Liver (tissue), 9 donors: ENCODE results near the gene DAAM1. TPM values are rescaled to one million over a fixed set of nuclear protein-coding genes. Genes with fewer than 3 reads are reported as not detected.

Source experiments
- DNase-seq: peaks from one replicate; pipeline ENCODE4 v3.0.0-alpha.2; 2017; ENCODE audit warnings: low spot score
- H3K27ac ChIP-seq, 2 donors: one replicate each; pipeline ENCODE4 v1.7.0; 2013; ENCODE audit warnings: inconsistent platforms in 2 of 2, low read length in 2 of 2, control low read depth in 1 of 2, low read depth in 1 of 2, mild to moderate bottlenecking in 1 of 2
- H3K27me3 ChIP-seq, 4 donors: one replicate each; pipeline versions ENCODE4 v1.6.1 to v1.7.0; 2013; ENCODE audit warnings: low read length in 3 of 4, inconsistent platforms in 1 of 4, mild to moderate bottlenecking in 1 of 4, moderate library complexity in 1 of 4; ENCODE audit not compliant: control insufficient read depth in 4 of 4, insufficient read depth in 4 of 4
- H3K36me3 ChIP-seq, 4 donors: one replicate each; pipeline versions ENCODE4 v1.6.1 to v1.7.0; 2013; ENCODE audit warnings: low read length in 3 of 4, mild to moderate bottlenecking in 3 of 4, low read depth in 1 of 4, moderate library complexity in 1 of 4; ENCODE audit not compliant: control insufficient read depth in 4 of 4, insufficient read depth in 3 of 4
- H3K4me1 ChIP-seq, 4 donors: one replicate each; pipeline versions ENCODE4 v1.6.1 to v1.7.0; 2013; ENCODE audit warnings: low read length in 3 of 4, mild to moderate bottlenecking in 3 of 4, moderate library complexity in 1 of 4; ENCODE audit not compliant: control insufficient read depth in 4 of 4, insufficient read depth in 4 of 4
- H3K4me3 ChIP-seq, 3 donors: one replicate each; pipeline versions ENCODE4 v1.6.1 to v1.7.0; 2013; ENCODE audit warnings: low read length in 3 of 3, control low read depth in 1 of 3, low read depth in 1 of 3, mild to moderate bottlenecking in 1 of 3
- H3K9ac ChIP-seq, 2 donors: one replicate each; pipeline ENCODE4 v1.7.0; 2013; ENCODE audit warnings: low read length in 2 of 2, mild to moderate bottlenecking in 2 of 2, moderate library complexity in 2 of 2, control low read depth in 1 of 2, low read depth in 1 of 2
- H3K9me3 ChIP-seq, 4 donors: one replicate each; pipeline versions ENCODE4 v1.6.1 to v1.7.0; 2013; ENCODE audit warnings: low read length in 3 of 4; ENCODE audit not compliant: control insufficient read depth in 4 of 4
- ATF3 ChIP-seq: IDR thresholded peaks from 2 replicates; pipeline ENCODE4 v1.6.1; 2016; ENCODE audit warnings: antibody characterized with exemption
- CTCF ChIP-seq: fragments of 150-350 bp; IDR thresholded peaks from 2 replicates; pipeline ENCODE4 v1.5.1; 2017; ENCODE audit warnings: improper control_type of control experiment, low read depth, low read length; ENCODE audit not compliant: missing input control
- EGR1 ChIP-seq, 2 donors: IDR thresholded peaks; 2 replicates each; pipeline ENCODE4 v1.6.1; 2016 to 2018; ENCODE audit warnings: antibody characterized with exemption in 2 of 2, low read depth in 2 of 2
- FOXA1 ChIP-seq: IDR thresholded peaks from 2 replicates; pipeline ENCODE4 v1.6.1; 2016; ENCODE audit warnings: antibody characterized with exemption
- FOXA2 ChIP-seq: IDR thresholded peaks from 2 replicates; pipeline ENCODE4 v1.6.1; 2016; ENCODE audit warnings: antibody characterized with exemption
- GABPA ChIP-seq, 2 donors: IDR thresholded peaks in 1 of 2; conservative IDR thresholded peaks in 1 of 2; 2 replicates each; pipeline ENCODE4 v1.6.1; 2016; ENCODE audit warnings: antibody characterized with exemption in 2 of 2, mild to moderate bottlenecking in 1 of 2, moderate library complexity in 1 of 2
- HNF4A ChIP-seq, 2 donors: conservative IDR thresholded peaks; 2 replicates each; pipeline ENCODE4 v1.6.1; 2016; ENCODE audit warnings: antibody characterized with exemption in 2 of 2, mild to moderate bottlenecking in 2 of 2
- HNF4G ChIP-seq: IDR thresholded peaks from 2 replicates; pipeline ENCODE4 v1.6.1; 2016; ENCODE audit warnings: antibody characterized with exemption
- JUND ChIP-seq, 2 donors: IDR thresholded peaks; 2 replicates each; pipeline ENCODE4 v1.6.1; 2016; ENCODE audit warnings: antibody characterized with exemption in 2 of 2
- NR2F2 ChIP-seq: IDR thresholded peaks from 2 replicates; pipeline ENCODE4 v1.6.1; 2016; ENCODE audit warnings: antibody characterized with exemption
- RAD21 ChIP-seq, 2 donors: IDR thresholded peaks; 2 replicates each; pipeline ENCODE4 v1.6.1; 2016; ENCODE audit warnings: antibody characterized with exemption in 2 of 2, mild to moderate bottlenecking in 2 of 2
- RXRA ChIP-seq, 2 donors: IDR thresholded peaks; 2 replicates each; pipeline ENCODE4 v1.6.1; 2017 to 2018; ENCODE audit warnings: antibody characterized with exemption in 2 of 2, mild to moderate bottlenecking in 1 of 2
- SP1 ChIP-seq: IDR thresholded peaks from 2 replicates; pipeline ENCODE4 v1.6.1; 2018; ENCODE audit warnings: antibody characterized with exemption, mild to moderate bottlenecking
- TAF1 ChIP-seq: conservative IDR thresholded peaks from 2 replicates; pipeline ENCODE4 v1.6.1; 2016; ENCODE audit warnings: antibody characterized with exemption, mild to moderate bottlenecking
- YY1 ChIP-seq: IDR thresholded peaks from 2 replicates; pipeline ENCODE4 v1.6.1; 2016; ENCODE audit warnings: antibody characterized with exemption, mild to moderate bottlenecking
- WGBS: extraction: QIAGEN DNeasy Blood & Tissue Kit; methylation state at CpG from one replicate; pipeline ENCODE4 v1.1.7; 2013; 5-methylcytosine and 5-hydroxymethylcytosine counted together
- polyA plus RNA-seq, 2 donors: library from polyadenylated mRNA; stranded (reverse) in 1 of 2; unstranded in 1 of 2; fragments of 200-250 nt in 1 of 2; fragments of >200 nt in 1 of 2; fragmentation: Nextera tagmentation in 1 of 2; extraction: Ambion mirVana in 1 of 2; gene quantifications; one replicate each; pipeline versions ENCODE4 v1.2.1 to v1.2.3, GENCODE V29; 2013 to 2015
- total RNA-seq, 2 donors: library from RNA; depleted of rRNA; stranded (reverse); fragments of >200 nt; gene quantifications; one replicate each; pipeline ENCODE4 v1.2.3, GENCODE V29; 2014
- TF ChIP-seq, protein P1 (sequence below): IDR thresholded peaks from 2 replicates; pipeline ENCODE4 v1.6.1; 2016; ENCODE audit warnings: antibody characterized with exemption
- TF ChIP-seq, protein P2 (sequence below): IDR thresholded peaks from 2 replicates; pipeline ENCODE4 v1.6.1; 2016; ENCODE audit warnings: antibody characterized with exemption
- donor health status: healthy.
- donor health status: healthy.
- donor health status: healthy.
- donor health status: healthy.
- donor health status: healthy.

DAAM1 gene
- total and polyA plus RNA-seq, 4 donors = 9.5 to 28.4 (median 18.5) TPM

DNA sequence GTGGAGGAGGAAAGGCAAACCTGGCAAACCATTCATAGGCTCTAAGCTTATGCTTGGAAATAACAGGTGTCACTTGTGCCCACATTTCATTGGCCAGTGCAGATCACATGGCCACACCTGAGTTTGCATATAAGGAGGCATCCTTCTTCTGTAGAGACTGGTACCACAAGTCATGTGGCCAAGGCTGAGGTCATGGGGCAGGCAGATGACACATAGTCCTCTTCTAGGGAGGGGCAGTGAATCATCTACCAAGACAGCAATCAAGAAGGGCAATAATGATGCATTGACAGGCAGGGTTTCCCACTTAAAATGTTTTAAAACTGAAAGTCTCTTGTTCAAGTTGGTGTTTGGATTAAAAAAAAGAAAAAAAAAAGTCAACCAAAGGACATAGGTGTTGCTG, 77.3 kb downstream of the DAAM1 start:
- no peak overlapping the region for H3K4me3 ChIP-seq
- H3K4me1 ChIP-seq = peaks cover 0 to 13% (median 8%) of the 10 kb centered on the region in 4 donors
- H3K27ac ChIP-seq = no peak overlapping the region
- TF ChIP-seq RAD21 (IDR thresholded peaks at IDR 0.05) (no peak), ATF3 (no peak), YY1 (no peak), SP1 (no peak), HNF4G (no peak), EGR1 (IDR thresholded peaks at IDR 0.05; ENCODE audit: low read depth in 2 of 2) (no peak), CTCF (no peak), NR2F2 (no peak), FOXA2 (no peak), HNF4A (conservative IDR thresholded peaks at IDR 0.05) (no peak), FOXA1 (no peak), GABPA (IDR thresholded peaks at IDR 0.05 in 1 of 2, conservative IDR thresholded peaks at IDR 0.05 in 1 of 2) (no peak), RXRA (IDR thresholded peaks at IDR 0.05) (no peak), TAF1 (no peak), JUND (IDR thresholded peaks at IDR 0.05) (no peak)
- TF ChIP-seq, protein P1, sequence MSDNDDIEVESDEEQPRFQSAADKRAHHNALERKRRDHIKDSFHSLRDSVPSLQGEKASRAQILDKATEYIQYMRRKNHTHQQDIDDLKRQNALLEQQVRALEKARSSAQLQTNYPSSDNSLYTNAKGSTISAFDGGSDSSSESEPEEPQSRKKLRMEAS = no peak
- TF ChIP-seq, protein P2, sequence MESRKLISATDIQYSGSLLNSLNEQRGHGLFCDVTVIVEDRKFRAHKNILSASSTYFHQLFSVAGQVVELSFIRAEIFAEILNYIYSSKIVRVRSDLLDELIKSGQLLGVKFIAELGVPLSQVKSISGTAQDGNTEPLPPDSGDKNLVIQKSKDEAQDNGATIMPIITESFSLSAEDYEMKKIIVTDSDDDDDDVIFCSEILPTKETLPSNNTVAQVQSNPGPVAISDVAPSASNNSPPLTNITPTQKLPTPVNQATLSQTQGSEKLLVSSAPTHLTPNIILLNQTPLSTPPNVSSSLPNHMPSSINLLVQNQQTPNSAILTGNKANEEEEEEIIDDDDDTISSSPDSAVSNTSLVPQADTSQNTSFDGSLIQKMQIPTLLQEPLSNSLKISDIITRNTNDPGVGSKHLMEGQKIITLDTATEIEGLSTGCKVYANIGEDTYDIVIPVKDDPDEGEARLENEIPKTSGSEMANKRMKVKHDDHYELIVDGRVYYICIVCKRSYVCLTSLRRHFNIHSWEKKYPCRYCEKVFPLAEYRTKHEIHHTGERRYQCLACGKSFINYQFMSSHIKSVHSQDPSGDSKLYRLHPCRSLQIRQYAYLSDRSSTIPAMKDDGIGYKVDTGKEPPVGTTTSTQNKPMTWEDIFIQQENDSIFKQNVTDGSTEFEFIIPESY = no peak
- no peak for DNase-seq
- peaks cover 1 to 12% (median 8%) of the 10 kb centered on the region in 4 donors for H3K36me3 ChIP-seq
- H3K9me3 ChIP-seq = no peaks in the 10 kb centered on the region
- H3K27me3 ChIP-seq = no peaks in the 10 kb centered on the region
- H3K9ac ChIP-seq = no peak overlapping the region

DNA sequence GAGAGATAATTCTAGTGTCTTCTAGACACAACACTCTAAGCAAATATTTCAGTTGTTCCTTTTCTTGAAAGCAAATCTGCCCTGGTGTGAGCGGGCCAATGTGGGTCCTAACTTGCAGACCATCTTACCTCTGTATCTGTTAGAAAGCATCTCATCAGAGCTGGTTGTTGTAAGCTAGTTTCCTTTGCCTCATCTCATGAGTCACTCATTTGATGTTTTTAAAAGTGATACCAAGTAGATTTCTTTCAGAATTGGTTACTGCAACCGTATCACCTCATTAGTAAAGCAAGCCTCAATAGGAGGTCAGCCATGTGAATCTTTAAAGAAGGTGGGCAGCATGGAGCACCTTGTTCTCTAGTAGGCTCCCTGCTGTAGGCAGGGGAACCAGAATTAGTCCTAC, 78.6 kb downstream of the DAAM1 start:
- Histone ChIP-seq H3K27ac (no peak overlapping the region), H3K9ac (no peak overlapping the region), H3K9me3 (no peaks in the 10 kb centered on the region), H3K36me3 (peaks cover 1 to 12% (median 8%) of the 10 kb centered on the region in 4 donors), H3K4me1 (peaks cover 0 to 13% (median 8%) of the 10 kb centered on the region in 4 donors), H3K27me3 (no peaks in the 10 kb centered on the region), H3K4me3 (no peak overlapping the region)
- WGBS = 97% methylated on average over 2 of the region's 2 CpGs
- no peak for TF ChIP-seq FOXA2
- no peak for TF ChIP-seq SP1
- TF ChIP-seq GABPA (IDR thresholded peaks at IDR 0.05 in 1 of 2, conservative IDR thresholded peaks at IDR 0.05 in 1 of 2) = no peak
- TF ChIP-seq TAF1 = no peak
- TF ChIP-seq HNF4A (conservative IDR thresholded peaks at IDR 0.05) = no peak
- TF ChIP-seq, protein P2 = no peak
- no peak for TF ChIP-seq RAD21 (IDR thresholded peaks at IDR 0.05)
- no peak for TF ChIP-seq FOXA1
- TF ChIP-seq NR2F2 = no peak
- DNase-seq = no peak
